Colonic mucosa (tissue), 4 donors: ENCODE results near the gene RASAL2. TPM values are rescaled to one million over a fixed set of nuclear protein-coding genes. Genes with fewer than 3 reads are reported as not detected.

Experiments
- DNase-seq: peaks from one replicate; pipeline ENCODE4 v3.0.0-alpha.2; 2020
- H3K27ac ChIP-seq: fragments of 200-600 bp; one replicate; pipeline ENCODE4 v1.8.0; 2021
- H3K27me3 ChIP-seq: fragments of 200-600 bp; one replicate; pipeline ENCODE4 v1.8.0; 2021
- H3K36me3 ChIP-seq: fragments of 200-600 bp; one replicate; pipeline ENCODE4 v1.8.0; 2021
- H3K4me1 ChIP-seq: fragments of 200-600 bp; one replicate; pipeline ENCODE4 v1.8.0; 2021; ENCODE audit warnings: mild to moderate bottlenecking
- H3K4me3 ChIP-seq: fragments of 200-600 bp; one replicate; pipeline ENCODE4 v1.8.0; 2021
- H3K9ac ChIP-seq, 2 donors: one replicate each; pipeline ENCODE4 v1.7.0; 2013; ENCODE audit warnings: control low read depth in 2 of 2, low read depth in 2 of 2, low read length in 2 of 2
- H3K9me3 ChIP-seq: fragments of 200-600 bp; one replicate; pipeline ENCODE4 v1.8.0; 2021
- CTCF ChIP-seq: fragments of 200-600 bp; IDR thresholded peaks from one replicate; pipeline ENCODE4 v1.8.0; 2022; ENCODE audit warnings: antibody characterized with exemption, mild to moderate bottlenecking
- intact Hi-C: fragments of 100-400 bp; cut with DNase I; formaldehyde crosslinking; loops from one replicate; pipeline ENCODE4 v1.14.1; 2022
- total RNA-seq, 2 donors: library from RNA; stranded (reverse); fragmentation: NEBNext Ultra II Directional in 1 of 2; extraction: Animal tissue kit (Norgen Biotek cat#: 25700) in 1 of 2; gene quantifications; one replicate each; pipeline ENCODE4 v1.2.1, GENCODE V29; 2021
- donor health status: healthy.
- donor health status: DM: no; HTN: no; CAD: no.
- donor health status: DM: no; HTN: no; CAD: no.

The RASAL2 gene
- total RNA-seq, 2 donors from 2014 or later = 9.7 to 11.8 TPM

DNA sequence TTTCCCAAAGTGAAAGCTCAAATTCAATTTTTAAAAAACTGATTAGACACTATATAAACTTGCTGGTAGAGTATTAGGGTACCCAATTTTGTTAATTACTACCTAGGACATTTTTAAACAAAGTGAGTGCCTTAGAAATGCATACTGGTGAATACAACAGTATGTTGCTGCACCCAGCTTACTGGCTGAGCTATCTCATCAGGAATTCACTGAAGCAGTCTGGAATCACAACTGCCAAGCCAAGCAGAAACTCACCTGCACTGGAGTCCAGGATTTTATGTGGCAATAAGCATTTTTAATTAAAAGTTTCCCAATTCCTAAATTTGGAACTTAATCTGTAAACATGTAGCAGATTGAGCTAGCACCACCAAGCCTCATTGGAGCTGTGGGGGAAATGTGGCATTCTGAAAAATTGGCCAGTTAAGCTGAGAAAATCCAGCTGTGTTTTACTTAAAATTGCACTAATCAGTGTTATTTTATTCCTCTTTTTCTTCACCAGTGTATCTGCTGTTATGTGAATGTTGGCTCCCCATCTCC lies 341.1 kb downstream of the RASAL2 start:
- Histone ChIP-seq H3K27me3 (no peaks in the 10 kb centered on the region), H3K27ac (no peak overlapping the region), H3K9ac (no peak overlapping the region), H3K4me3 (no peak overlapping the region), H3K4me1 (no peaks in the 10 kb centered on the region), H3K36me3 (no peaks in the 10 kb centered on the region), H3K9me3 (no peaks in the 10 kb centered on the region)
- intact Hi-C loops = no loop called here
- no peak for TF ChIP-seq CTCF
- DNase-seq = no peak

DNA sequence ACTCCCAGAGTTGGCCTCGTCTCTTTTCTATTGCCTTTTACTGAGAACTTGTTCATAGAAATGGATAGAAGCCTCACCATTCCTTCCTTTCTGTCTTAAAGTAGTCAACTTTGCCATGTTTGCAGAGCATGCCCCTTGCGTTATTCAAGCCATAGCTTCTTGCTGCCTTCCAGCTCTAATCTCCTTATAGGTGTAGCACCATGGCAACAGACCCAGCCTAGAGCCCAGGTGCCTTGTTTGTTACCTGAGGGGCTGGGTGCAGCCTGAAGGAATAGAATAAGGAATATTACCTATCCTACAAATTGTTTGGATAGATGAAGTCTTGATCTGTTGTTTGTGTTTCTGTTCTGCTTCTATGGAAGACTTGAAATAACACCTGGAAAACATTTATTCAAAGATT lies 343.0 kb downstream of the RASAL2 start:
- DNase-seq = no peak
- intact Hi-C loops = no loop called here
- no peaks in the 10 kb centered on the region for H3K36me3 ChIP-seq
- H3K9ac ChIP-seq = no peak overlapping the region
- H3K27ac ChIP-seq = no peak overlapping the region
- no peaks in the 10 kb centered on the region for H3K27me3 ChIP-seq
- H3K9me3 ChIP-seq = no peaks in the 10 kb centered on the region
- H3K4me1 ChIP-seq = no peaks in the 10 kb centered on the region
- no peak for TF ChIP-seq CTCF
- H3K4me3 ChIP-seq = no peak overlapping the region

GRCh38 chr1:178438432-178438831 lies 344.5 kb downstream of the RASAL2 start:
- Histone ChIP-seq H3K9ac (no peak overlapping the region), H3K4me1 (no peaks in the 10 kb centered on the region), H3K27me3 (no peaks in the 10 kb centered on the region), H3K36me3 (no peaks in the 10 kb centered on the region), H3K27ac (no peak overlapping the region), H3K9me3 (no peaks in the 10 kb centered on the region), H3K4me3 (no peak overlapping the region)
- intact Hi-C loops = no loop called here
- no peak for TF ChIP-seq CTCF
- no peak for DNase-seq

DNA sequence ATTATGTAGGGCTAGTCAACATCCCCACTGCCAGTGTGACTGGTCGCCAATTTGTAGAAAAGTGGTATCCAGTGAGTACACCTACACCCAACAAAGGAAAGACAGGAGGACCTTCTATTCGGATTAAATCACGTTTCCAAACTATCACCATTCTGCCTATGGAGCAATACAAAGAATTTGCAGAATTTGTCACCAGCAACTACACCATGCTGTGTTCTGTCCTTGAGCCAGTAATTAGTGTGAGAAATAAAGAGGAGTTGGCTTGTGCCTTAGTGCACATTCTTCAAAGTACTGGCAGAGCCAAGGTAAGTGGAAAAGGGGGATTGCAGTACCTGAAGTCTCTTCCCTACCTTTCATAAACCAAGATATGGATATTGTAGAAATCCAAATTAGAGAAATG lies 349.0 kb downstream of the RASAL2 start:
- TF ChIP-seq CTCF = no peak
- Histone ChIP-seq H3K9me3 (no peaks in the 10 kb centered on the region), H3K4me1 (no peaks in the 10 kb centered on the region), H3K27ac (no peak overlapping the region), H3K4me3 (no peak overlapping the region), H3K9ac (no peak overlapping the region), H3K36me3 (no peaks in the 10 kb centered on the region), H3K27me3 (no peaks in the 10 kb centered on the region)
- no peak for DNase-seq
- intact Hi-C loops = no loop called here

DNA sequence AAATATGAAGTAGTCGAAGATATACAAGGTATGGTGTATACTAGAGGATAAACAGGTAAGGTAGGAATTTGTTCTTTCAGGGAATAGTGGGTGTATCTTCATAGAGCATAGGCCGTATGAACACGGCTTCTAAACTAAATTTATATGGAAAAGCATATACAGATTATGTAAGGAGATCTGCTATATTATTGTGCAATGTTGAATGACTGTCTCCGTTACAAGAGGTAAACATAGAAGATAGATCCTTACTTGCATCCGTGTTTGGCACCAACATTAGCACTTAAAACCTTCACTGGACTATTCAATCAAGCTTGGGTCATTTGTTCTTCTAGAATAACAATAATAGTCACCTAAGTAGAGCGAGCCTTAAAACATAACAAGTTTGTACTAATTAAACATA lies 357.0 kb downstream of the RASAL2 start:
- H3K27ac ChIP-seq = no peak overlapping the region
- intact Hi-C loops = no loop called here

More for the DNA sequence above, 357.0 kb downstream of the RASAL2 start:
- Histone ChIP-seq H3K4me3 (no peak overlapping the region), H3K4me1 (no peaks in the 10 kb centered on the region), H3K27me3 (no peaks in the 10 kb centered on the region), H3K36me3 (no peaks in the 10 kb centered on the region), H3K9me3 (no peaks in the 10 kb centered on the region), H3K9ac (no peak overlapping the region)
- DNase-seq = no peak
- no peak for TF ChIP-seq CTCF
